Ascending aorta (tissue), 2 donors: ENCODE data around the gene PBX4. TPM values are rescaled to one million over a fixed set of nuclear protein-coding genes. Genes with fewer than 3 reads are reported as not detected.

Source experiments
- DNase-seq, 2 donors: peaks; one replicate each; pipeline ENCODE4 v3.0.0-alpha.2; 2019; ENCODE audit warnings: low spot score in 2 of 2
- H3K27ac ChIP-seq, 2 donors: fragments of 200-600 bp; sonication (generic); one replicate each; pipeline ENCODE4 v1.5.1; 2016 to 2017; ENCODE audit warnings: mild to moderate bottlenecking in 1 of 2
- H3K27me3 ChIP-seq: fragments of 200-600 bp; sonication (generic); one replicate; pipeline ENCODE4 v1.5.1; 2017
- H3K36me3 ChIP-seq, 2 donors: fragments of 200-600 bp; sonication (generic); one replicate each; pipeline ENCODE4 v1.5.1; 2016
- H3K4me1 ChIP-seq, 2 donors: fragments of 200-600 bp; sonication (generic); one replicate each; pipeline ENCODE4 v1.5.1; 2016 to 2017; ENCODE audit warnings: mild to moderate bottlenecking in 1 of 2
- H3K4me3 ChIP-seq, 2 donors: fragments of 200-600 bp; sonication (generic); one replicate each; pipeline ENCODE4 v1.5.1; 2016 to 2017; ENCODE audit warnings: mild to moderate bottlenecking in 1 of 2
- H3K9me3 ChIP-seq, 2 donors: fragments of 200-600 bp; sonication (generic); one replicate each; pipeline ENCODE4 v1.5.1; 2016
- CTCF ChIP-seq, 3 experiments: fragments of 200-600 bp in 2 of 3; fragments of 450-650 bp in 1 of 3; sonication (generic) in 2 of 3; IDR thresholded peaks; one replicate each; pipeline ENCODE4 v1.5.1; 2016 to 2019; ENCODE audit warnings: antibody characterized with exemption in 3 of 3, mild to moderate bottlenecking in 1 of 3, moderate library complexity in 1 of 3
- intact Hi-C: fragments of 100-400 bp; cut with DNase I; formaldehyde crosslinking; loops from one replicate; pipeline ENCODE4 v1.15.1; 2023
- total RNA-seq: library from RNA; depleted of rRNA; stranded (reverse); fragments of >200 nt; gene quantifications from one replicate; pipeline ENCODE4 v1.1.0, GENCODE V29; 2016

Gene PBX4
- total RNA-seq, 1 donor from 2014 or later, result not detected

GRCh38 chr19:19632661-19633060 is 14.2 kb upstream of the PBX4 start:
- intact Hi-C loops, result no loop called here
- peaks cover 10 to 20% of the 10 kb centered on the region in 2 donors for H3K36me3 ChIP-seq

GRCh38 chr19:19631346-19631745 is 12.9 kb upstream of the PBX4 start:
- Histone ChIP-seq H3K4me1 (peaks cover 6 to 8% of the 10 kb centered on the region in 2 donors), H3K4me3 (no peak overlapping the region), H3K27me3 (peaks cover 10% of the 10 kb centered on the region), H3K36me3 (peaks cover 9 to 20% of the 10 kb centered on the region in 2 donors), H3K9me3 (no peaks in the 10 kb centered on the region), H3K27ac (no peak overlapping the region)
- TF ChIP-seq CTCF (IDR thresholded peaks at IDR 0.05), result no peak
- no peak for DNase-seq
- intact Hi-C loops, result no loop called here

More at GRCh38 chr19:19632661-19633060, 14.2 kb upstream of the PBX4 start:
- Histone ChIP-seq H3K27ac (no peak overlapping the region), H3K4me3 (no peak overlapping the region), H3K9me3 (no peaks in the 10 kb centered on the region), H3K27me3 (peaks cover 10% of the 10 kb centered on the region), H3K4me1 (peaks cover 6 to 8% of the 10 kb centered on the region in 2 donors)
- no peak for TF ChIP-seq CTCF (IDR thresholded peaks at IDR 0.05)
- DNase-seq, result no peak

DNA sequence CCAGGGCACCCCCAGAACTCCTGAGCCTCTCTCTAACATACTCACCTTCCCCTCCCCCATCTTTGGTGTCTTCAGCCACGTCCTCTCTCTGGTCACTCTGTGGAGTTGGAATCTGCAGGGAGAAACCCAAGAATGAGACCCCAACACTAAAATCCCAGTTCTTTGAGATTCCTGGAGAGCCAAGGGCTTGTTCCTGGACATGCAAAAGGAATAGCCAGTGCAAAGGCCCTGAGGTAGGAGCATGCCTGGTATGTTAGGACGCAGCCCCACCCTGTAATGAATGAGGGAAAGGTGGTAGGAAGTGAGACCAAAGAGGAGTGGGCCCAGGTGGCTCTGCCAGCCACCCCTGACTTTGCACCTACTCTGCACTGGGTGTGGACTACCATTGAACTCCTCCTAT is 11.9 kb upstream of the PBX4 start:
- DNase-seq, result no peak
- intact Hi-C loops, result no loop called here
- H3K27ac ChIP-seq, result no peak overlapping the region
- H3K4me3 ChIP-seq, result no peak overlapping the region
- no peaks in the 10 kb centered on the region for H3K9me3 ChIP-seq
- H3K27me3 ChIP-seq, result peaks cover 10% of the 10 kb centered on the region
- H3K4me1 ChIP-seq, result peaks cover 6 to 8% of the 10 kb centered on the region in 2 donors
- H3K36me3 ChIP-seq, result peaks cover 9 to 18% of the 10 kb centered on the region in 2 donors
- no peak for TF ChIP-seq CTCF (IDR thresholded peaks at IDR 0.05)

DNA sequence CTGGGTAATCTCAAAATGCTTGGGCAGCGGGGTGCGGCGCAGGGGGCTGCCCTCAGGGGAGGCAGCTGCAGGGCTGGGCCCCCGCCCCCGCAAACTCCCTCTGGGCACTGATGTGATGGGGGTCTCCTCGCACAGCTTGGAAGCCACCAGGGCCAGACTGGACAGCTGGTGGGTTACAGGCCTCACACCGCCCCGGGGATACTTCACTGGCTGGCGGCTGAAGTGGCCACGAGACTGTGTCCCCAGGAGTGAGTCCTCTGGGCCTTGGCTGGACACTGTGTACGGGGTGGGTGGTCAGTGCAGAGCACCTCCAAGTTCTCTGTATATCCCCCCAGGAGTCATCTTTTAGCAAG is 11.6 kb upstream of the PBX4 start:
- peaks cover 9 to 15% of the 10 kb centered on the region in 2 donors for H3K36me3 ChIP-seq
- intact Hi-C loops, result no loop called here
- no peak for DNase-seq
- peaks cover 10% of the 10 kb centered on the region for H3K27me3 ChIP-seq
- no peaks in the 10 kb centered on the region for H3K9me3 ChIP-seq
- TF ChIP-seq CTCF (IDR thresholded peaks at IDR 0.05), result no peak
- H3K4me1 ChIP-seq, result peaks cover 6 to 8% of the 10 kb centered on the region in 2 donors
- H3K4me3 ChIP-seq, result no peak overlapping the region
- no peak overlapping the region for H3K27ac ChIP-seq

DNA sequence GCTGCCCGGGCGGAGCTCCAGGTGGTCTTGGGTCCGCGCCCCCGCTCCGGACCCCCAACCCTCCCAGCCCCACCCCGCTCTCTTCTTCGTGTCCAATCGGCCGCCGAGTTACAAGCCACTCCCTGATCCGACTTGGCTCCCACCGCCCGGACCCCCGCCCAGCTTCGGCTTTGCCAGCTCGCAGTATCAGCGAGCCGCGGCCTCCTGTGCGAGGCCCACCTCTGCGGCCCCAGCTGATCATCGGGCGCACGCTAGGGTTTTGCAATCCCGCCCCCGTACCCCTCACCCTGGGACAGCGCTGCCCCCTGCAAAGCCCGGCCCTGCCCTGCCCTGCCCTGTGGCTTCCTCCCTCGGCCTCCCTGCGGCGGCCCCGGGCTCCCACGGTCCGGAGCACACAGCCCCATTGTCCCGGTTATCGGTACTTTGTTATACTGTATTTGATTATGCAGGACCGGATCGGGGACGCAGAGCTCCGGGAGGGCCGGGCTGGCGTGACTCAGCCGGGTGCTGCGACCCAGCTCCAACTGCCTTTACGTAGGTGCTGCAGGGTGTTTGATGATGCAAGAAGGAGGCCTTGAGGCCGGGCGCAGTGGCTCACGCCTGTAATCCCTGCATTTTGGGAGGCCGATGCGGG is 10.1 kb upstream of the PBX4 start:
- Histone ChIP-seq H3K4me1 (peaks cover 6 to 8% of the 10 kb centered on the region in 2 donors), H3K9me3 (no peaks in the 10 kb centered on the region), H3K36me3 (peaks cover 3% of the 10 kb centered on the region in 2 donors), H3K4me3 (peak overlapping the region; percentile 55 to 59), H3K27ac (no peak overlapping the region), H3K27me3 (peaks cover 10% of the 10 kb centered on the region)
- intact Hi-C loops, result no loop called here
- no peak for TF ChIP-seq CTCF (IDR thresholded peaks at IDR 0.05)
- DNase-seq, result no peak
